ENCODE results near the gene CAPN9. TPM values are rescaled to one million over a fixed set of nuclear protein-coding genes. Genes with fewer than 3 reads are reported as not detected.

CAPN9 gene
- total RNA-seq, 2 donors from 2014 or later, result 0.45 to 0.59 TPM

DNA sequence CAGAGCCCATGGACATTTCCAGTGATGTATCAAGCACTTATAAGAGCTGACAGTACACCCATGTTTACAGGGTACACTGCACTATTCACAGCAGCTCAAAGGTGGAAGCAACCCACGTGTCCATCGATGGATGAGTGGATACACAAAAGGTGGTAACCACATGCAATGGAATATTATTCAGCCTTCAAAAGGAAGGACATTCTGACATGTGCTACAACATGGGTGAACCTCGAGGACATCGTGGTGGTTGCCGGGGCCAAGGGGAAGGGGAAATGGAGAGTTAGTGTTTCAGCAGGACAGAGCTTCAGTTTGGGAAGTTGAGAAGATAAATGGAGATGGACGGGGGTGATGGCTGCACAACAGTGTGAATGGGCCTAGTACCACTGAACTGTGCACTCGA, 42.4 kb upstream of the CAPN9 start:
- TF ChIP-seq POLR2AphosphoS5 (IDR thresholded peaks at IDR 0.05) (no peak), CTCF (IDR thresholded peaks at IDR 0.05) (no peak), POLR2A (IDR thresholded peaks at IDR 0.05) (no peak)
- no peak for DNase-seq (ENCODE audit: low spot score)
- H3K4me3 ChIP-seq, result no peak overlapping the region
- 96% methylated on average over 7 of the region's 7 CpGs for WGBS
- intact Hi-C loops (cut with DNase I), result no loop called here
- no peaks in the 10 kb centered on the region for H3K27me3 ChIP-seq (replicated peaks; ENCODE audit: insufficient read depth)
- no peak overlapping the region for H3K27ac ChIP-seq
- H3K36me3 ChIP-seq, result no peaks in the 10 kb centered on the region
- no peaks in the 10 kb centered on the region for H3K9me3 ChIP-seq
- no peaks in the 10 kb centered on the region for H3K4me1 ChIP-seq (replicated peaks)

GRCh38 chr1:230705289-230706019, 41.7 kb upstream of the CAPN9 start:
- Histone ChIP-seq H3K4me1 (replicated peaks) (no peaks in the 10 kb centered on the region), H3K4me3 (no peak overlapping the region), H3K27ac (no peak overlapping the region), H3K9me3 (no peaks in the 10 kb centered on the region), H3K27me3 (replicated peaks; ENCODE audit: insufficient read depth) (no peaks in the 10 kb centered on the region), H3K36me3 (no peaks in the 10 kb centered on the region)
- TF ChIP-seq POLR2AphosphoS5 (IDR thresholded peaks at IDR 0.05) (no peak), CTCF (IDR thresholded peaks at IDR 0.05) (no peak), POLR2A (IDR thresholded peaks at IDR 0.05) (no peak)
- DNase-seq (ENCODE audit: low spot score), result no peak
- 89% methylated on average over 18 of the region's 18 CpGs for WGBS
- intact Hi-C loops (cut with DNase I), result no loop called here

GRCh38 chr1:230706020-230706699, 41.0 kb upstream of the CAPN9 start:
- Histone ChIP-seq H3K27ac (no peak overlapping the region), H3K9me3 (no peaks in the 10 kb centered on the region), H3K27me3 (replicated peaks; ENCODE audit: insufficient read depth) (no peaks in the 10 kb centered on the region), H3K4me3 (no peak overlapping the region), H3K4me1 (replicated peaks) (no peaks in the 10 kb centered on the region), H3K36me3 (no peaks in the 10 kb centered on the region)
- DNase-seq (ENCODE audit: low spot score), result no peak
- WGBS, result 90% methylated on average over 9 of the region's 9 CpGs
- TF ChIP-seq POLR2A (IDR thresholded peaks at IDR 0.05), result no peak
- TF ChIP-seq CTCF (IDR thresholded peaks at IDR 0.05), result no peak
- TF ChIP-seq POLR2AphosphoS5 (IDR thresholded peaks at IDR 0.05), result no peak
- intact Hi-C loops (cut with DNase I), result no loop called here

DNA sequence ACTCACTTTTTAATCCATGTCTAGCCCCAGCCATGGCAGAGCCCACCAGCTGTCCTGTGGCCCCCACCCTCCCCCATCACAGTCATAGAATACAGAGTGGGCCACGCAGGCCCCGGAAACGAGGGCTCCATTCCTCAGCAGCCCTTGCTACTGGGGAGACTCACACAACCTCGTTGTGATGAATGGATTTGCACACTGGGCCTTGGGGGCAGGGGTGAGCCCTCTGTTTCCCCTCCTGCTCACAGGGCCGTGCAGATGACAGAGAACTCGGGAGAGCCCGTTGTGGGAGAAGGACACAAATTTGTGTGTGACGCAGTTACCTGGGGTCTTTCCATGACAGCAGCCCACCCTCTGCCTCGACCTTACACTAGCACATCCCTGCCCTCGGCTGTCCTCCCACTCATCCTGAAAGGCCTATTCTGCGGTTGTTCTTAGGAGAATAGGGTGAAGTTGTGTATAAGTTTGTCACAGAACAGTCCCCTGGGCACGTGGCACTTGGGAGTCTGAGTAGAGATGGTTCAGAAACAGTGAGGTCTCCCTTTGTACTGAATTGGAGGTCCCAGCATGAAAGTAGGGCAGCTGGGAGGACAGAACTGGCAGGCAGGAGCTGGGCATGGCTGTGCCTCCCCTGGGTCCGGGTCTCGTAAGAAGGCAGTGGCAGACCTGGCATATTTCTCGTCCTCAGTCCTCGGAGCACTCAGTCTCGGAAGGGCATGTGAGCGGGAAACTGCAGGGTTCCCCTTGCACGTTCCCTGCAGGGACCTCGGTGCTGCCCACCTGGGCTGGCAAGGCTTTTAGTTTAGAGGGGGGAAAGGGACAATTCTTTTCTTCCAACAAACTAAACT, 40.1 kb upstream of the CAPN9 start:
- intact Hi-C loops (cut with DNase I), result no loop called here
- Histone ChIP-seq H3K9me3 (no peaks in the 10 kb centered on the region), H3K4me3 (no peak overlapping the region), H3K36me3 (no peaks in the 10 kb centered on the region), H3K27ac (no peak overlapping the region), H3K27me3 (replicated peaks; ENCODE audit: insufficient read depth) (no peaks in the 10 kb centered on the region), H3K4me1 (replicated peaks) (no peaks in the 10 kb centered on the region)
- TF ChIP-seq POLR2AphosphoS5 (IDR thresholded peaks at IDR 0.05), result no peak
- no peak for TF ChIP-seq POLR2A (IDR thresholded peaks at IDR 0.05)
- no peak for TF ChIP-seq CTCF (IDR thresholded peaks at IDR 0.05)
- 89% methylated on average over 20 of the region's 20 CpGs for WGBS
- no peak for DNase-seq (ENCODE audit: low spot score)

All from prostate gland (tissue), 2 donors.